ENCODE measurements around the gene BCAS3.
"Not testable (repeated sequence)": the region's sequence is repeated elsewhere in the genome, so short reads cannot be mapped to it uniquely, and the experiment has no call there.

BCAS3 gene

DNA sequence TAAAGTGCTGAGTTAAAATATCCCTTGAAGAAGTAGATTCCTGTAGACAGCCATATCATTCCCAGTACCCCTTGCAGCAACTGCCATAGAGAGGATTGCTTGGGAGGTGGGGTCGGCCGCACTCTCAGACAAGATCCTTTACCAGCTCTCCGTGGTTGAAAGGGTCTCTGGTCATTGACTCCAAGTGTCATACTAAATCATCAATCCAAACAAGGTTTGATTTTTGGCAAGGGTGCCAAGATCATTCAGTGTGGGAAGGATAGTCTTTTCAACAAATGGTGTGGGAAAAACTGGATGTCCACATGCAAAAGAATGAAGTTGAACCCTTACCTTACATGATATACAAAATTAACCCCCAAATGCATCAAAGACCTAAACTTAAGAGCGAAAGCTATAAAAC lies 743.8 kb downstream of the BCAS3 start:
- no peak for DNase-seq (ENCODE audit: low read depth in 2 of 2)

DNA sequence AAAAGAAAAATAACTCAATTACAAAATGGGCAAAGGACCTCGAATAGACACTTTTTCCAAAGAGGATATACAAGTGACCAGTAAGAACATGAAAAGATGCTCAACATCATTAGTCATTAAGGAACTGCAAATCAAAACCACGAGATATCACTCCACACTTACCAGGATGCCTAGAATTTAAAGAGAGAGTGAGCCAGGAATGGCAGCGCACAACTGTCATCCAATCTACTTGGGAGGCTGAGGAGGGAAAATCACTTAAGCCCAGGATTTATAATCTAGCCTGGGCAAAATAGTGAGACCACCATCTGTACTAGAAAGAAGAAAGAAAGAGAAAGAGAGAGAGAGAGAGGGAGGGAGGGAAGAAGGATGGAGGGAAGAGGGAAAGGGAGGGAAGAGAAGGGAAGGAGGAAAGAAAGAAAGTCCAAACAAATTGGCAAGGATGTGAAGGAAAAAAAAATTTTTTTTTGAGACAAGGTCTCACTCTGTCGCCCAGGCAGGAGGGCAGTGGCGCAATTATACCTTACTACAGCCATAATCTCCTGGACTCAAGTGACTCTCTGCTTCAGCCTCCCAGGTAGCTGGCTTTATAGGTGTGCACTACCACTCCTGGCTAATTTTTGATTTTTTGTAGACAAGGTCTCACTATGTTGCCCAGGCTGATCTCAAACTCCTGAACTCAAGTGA lies 744.6 kb downstream of the BCAS3 start:
- DNase-seq (ENCODE audit: low read depth in 2 of 2) = no peak

GRCh38 chr17:61422869-61423268 lies 745.2 kb downstream of the BCAS3 start:
- no peak for DNase-seq (ENCODE audit: low read depth in 2 of 2)

DNA sequence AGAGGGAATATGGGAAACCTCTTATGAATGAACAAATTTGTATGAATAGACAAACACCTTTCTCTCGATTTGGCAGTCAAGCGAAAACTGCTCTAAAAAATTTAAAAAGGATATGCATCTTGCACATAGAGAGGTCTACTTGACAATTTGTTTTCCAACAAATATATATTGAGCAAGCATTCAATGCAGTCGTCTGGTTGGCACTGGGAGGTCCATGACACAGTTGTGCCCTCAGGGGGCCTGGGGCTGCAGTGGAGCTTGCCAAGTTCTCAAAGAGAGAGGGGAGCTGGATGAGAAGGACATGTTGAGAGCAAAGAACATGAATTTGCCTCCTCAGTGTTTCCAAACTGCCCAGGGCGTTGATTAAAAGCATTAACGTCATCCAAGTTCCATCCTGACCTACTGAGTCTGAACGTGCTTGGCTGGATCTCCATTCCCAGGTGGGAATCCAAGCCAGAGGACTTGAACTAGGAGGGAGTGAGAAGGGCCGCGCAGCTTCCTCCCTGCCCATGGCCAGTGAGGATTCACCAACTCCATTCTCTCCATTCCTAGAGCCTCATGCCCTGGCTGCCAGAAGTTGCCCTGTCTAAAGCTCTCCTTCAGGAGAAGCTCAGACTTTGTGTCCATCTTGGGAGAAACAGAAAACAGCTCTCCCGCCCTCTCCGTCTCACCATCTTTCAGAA lies 746.5 kb downstream of the BCAS3 start:
- no peak for DNase-seq (ENCODE audit: low read depth in 2 of 2)

- no peak for DNase-seq (ENCODE audit: low read depth in 2 of 2)
Observed at GRCh38 chr17:61425682-61426481, 748.2 kb downstream of the BCAS3 start.

- no peak for DNase-seq (ENCODE audit: low read depth in 2 of 2)
Observed at GRCh38 chr17:61426482-61427304, 749.0 kb downstream of the BCAS3 start.

GRCh38 chr17:61427567-61427966 lies 749.9 kb downstream of the BCAS3 start:
- DNase-seq (ENCODE audit: low read depth in 2 of 2) = no peak

GRCh38 chr17:61429274-61429673 lies 751.6 kb downstream of the BCAS3 start:
- no peak for DNase-seq (ENCODE audit: low read depth in 2 of 2)

- DNase-seq (ENCODE audit: low read depth in 2 of 2) = not testable (repeated sequence)
Observed at GRCh38 chr17:61429831-61430230, 752.2 kb downstream of the BCAS3 start.

GRCh38 chr17:61431594-61432311 lies 754.1 kb downstream of the BCAS3 start:
- DNase-seq (ENCODE audit: low read depth in 2 of 2) = no peak

DNA sequence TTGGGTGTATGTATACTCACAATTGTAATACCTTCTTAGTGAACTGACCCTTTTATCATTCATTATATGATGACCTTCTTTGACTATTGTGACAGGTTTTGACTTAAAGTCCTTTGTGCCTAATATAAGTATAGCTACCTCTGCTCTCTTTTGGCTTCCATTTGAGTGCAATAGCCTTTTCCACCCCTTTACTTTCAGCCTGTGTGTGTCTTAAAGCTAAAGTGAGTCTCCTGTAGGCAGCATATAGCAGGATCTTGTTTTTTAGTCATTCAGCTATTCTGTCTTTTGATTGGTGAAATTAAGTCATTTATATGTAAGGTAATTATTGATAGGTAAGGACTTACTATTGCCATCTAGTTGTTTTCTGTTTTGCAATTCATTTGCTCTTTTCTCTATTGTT lies 758.6 kb downstream of the BCAS3 start:
- DNase-seq (ENCODE audit: low read depth in 2 of 2) = no peak

DNA sequence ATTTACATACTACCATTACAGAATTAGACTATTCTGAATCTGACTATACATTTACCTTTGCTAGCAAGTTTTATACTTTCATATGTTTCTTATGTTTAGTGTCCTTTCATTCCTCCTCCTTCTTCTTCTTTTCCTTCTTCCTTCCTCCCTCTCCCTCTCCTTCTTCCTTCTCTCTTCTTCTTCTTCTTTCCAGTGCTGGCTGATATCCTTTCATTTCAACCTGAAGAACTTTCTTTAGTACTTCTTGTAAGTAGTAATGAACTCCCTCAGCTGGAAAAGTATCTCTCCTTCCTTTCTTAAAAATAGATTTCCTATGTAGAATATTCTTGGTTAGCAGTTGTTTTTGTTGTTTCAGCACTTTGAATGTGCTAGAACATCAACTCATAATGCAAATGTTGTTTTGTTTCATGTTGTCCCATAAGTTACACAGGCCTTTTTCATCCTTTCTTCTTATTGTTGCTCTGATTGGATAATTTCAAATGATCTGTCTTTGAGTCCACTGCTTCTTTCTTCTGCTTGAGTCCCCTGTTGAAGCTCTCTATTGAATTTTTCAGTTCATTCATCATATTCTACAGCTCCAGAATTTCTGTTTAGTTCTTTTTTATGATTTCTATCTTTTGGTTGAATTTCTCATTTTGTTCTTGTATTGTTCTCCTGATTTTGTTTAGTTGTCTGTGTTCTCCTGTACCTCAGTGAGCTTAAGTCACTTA lies 759.5 kb downstream of the BCAS3 start:
- DNase-seq (ENCODE audit: low read depth in 2 of 2) = no peak

DNA sequence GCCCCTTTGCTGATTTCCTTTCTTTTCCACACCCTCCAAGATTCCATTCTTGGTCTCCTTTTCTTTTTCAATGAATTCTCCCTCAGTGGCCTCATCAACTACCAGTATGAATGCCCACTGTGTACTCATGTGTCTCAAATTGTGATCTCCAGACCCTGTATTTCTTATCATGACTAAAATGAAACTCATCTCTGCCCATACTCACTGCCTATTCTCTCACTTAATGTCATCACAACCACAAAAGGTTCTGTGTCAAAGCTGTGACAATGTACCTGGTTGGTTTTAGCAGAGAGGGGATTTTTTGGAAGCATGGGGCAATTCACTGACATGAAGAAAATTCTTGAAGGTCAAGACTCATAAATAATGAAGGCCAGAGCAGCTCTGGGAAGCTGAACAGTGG lies 763.0 kb downstream of the BCAS3 start:
- no peak for DNase-seq (ENCODE audit: low read depth in 2 of 2)

- DNase-seq (ENCODE audit: low read depth in 2 of 2) = not testable (repeated sequence)
Observed at GRCh38 chr17:61441507-61441906, 763.9 kb downstream of the BCAS3 start.

GRCh38 chr17:61442136-61442775 lies 764.6 kb downstream of the BCAS3 start:
- DNase-seq (ENCODE audit: low read depth in 2 of 2) = no peak
